Mammary epithelial cell (primary cell): ENCODE measurements around the gene OR6J1.
"Not testable (repeated sequence)": the region's sequence is repeated elsewhere in the genome, so short reads cannot be mapped to it uniquely, and the experiment has no call there.

Experiments
- EZH2 ChIP-seq: IDR thresholded peaks from 2 replicates; pipeline ENCODE4 v1.6.1; 2012; ENCODE audit warnings: low read length, inconsistent platforms, borderline replicate concordance
- TF ChIP-seq, protein P1 (sequence below), 2 donors: IDR thresholded peaks in 1 of 2; conservative IDR thresholded peaks in 1 of 2; 2 replicates each; pipeline ENCODE4 v1.5.1; 2011 to 2012; ENCODE audit warnings: inconsistent platforms in 2 of 2, low read length in 2 of 2, mild to moderate bottlenecking in 2 of 2, control low read depth in 1 of 2, low read depth in 1 of 2; ENCODE audit not compliant: insufficient read depth in 1 of 2; ENCODE audit errors: extremely low read depth in 1 of 2

DNA sequence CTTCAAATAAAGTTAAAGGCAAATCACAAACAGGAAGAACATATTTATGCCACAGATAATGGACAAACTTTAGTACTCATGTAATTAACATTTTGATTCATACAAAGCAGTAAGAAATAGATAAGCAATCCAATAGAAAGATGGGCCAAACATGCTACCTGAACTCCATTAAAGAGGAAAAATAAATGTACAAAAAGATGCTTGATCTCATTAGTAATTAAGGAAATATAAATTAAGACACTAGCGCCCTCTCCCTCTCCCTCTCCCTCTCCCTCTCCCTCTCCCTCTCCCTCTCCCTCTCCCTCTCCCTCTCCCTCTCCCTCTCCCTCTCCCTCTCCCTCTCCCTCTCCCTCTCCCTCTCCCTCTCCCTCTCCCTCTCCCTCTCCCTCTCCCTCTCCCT lies 8.2 kb downstream of the OR6J1 start:
- TF ChIP-seq, protein P1, sequence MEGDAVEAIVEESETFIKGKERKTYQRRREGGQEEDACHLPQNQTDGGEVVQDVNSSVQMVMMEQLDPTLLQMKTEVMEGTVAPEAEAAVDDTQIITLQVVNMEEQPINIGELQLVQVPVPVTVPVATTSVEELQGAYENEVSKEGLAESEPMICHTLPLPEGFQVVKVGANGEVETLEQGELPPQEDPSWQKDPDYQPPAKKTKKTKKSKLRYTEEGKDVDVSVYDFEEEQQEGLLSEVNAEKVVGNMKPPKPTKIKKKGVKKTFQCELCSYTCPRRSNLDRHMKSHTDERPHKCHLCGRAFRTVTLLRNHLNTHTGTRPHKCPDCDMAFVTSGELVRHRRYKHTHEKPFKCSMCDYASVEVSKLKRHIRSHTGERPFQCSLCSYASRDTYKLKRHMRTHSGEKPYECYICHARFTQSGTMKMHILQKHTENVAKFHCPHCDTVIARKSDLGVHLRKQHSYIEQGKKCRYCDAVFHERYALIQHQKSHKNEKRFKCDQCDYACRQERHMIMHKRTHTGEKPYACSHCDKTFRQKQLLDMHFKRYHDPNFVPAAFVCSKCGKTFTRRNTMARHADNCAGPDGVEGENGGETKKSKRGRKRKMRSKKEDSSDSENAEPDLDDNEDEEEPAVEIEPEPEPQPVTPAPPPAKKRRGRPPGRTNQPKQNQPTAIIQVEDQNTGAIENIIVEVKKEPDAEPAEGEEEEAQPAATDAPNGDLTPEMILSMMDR (conservative IDR thresholded peaks at IDR 0.05 in 1 of 2, IDR thresholded peaks at IDR 0.05 in 1 of 2; ENCODE audit: extremely low read depth in 1 of 2, insufficient read depth in 1 of 2, low read depth in 1 of 2, low read length in 2 of 2): not testable (repeated sequence)
- TF ChIP-seq EZH2: not testable (repeated sequence)
